IPS-20b (cell line): ENCODE data around the gene TEX11.
"Not testable (repeated sequence)": the region's sequence is repeated elsewhere in the genome, so short reads cannot be mapped to it uniquely, and the experiment has no call there.

ENCODE experiments used
- H3K27ac ChIP-seq: one replicate; pipeline ENCODE4 v1.5.1; 2013; ENCODE audit warnings: low read length
- H3K27me3 ChIP-seq: 2 replicates; pipeline ENCODE4 v1.6.1; 2013; ENCODE audit warnings: mild to moderate bottlenecking, low read length, inconsistent platforms; ENCODE audit not compliant: insufficient read depth
- H3K36me3 ChIP-seq: 2 replicates; pipeline ENCODE4 v1.6.1; 2013; ENCODE audit warnings: low read depth, mild to moderate bottlenecking, inconsistent platforms, low read length, moderate library complexity; ENCODE audit not compliant: insufficient read depth
- H3K4me1 ChIP-seq: 2 replicates; pipeline ENCODE4 v1.6.1; 2013; ENCODE audit warnings: mild to moderate bottlenecking, control low read depth, inconsistent platforms, low read length, moderate library complexity; ENCODE audit not compliant: insufficient read depth
- H3K4me3 ChIP-seq: 2 replicates; pipeline ENCODE4 v1.5.1; 2013; ENCODE audit warnings: mild to moderate bottlenecking, low read length, inconsistent platforms
- H3K9ac ChIP-seq: 2 replicates; pipeline ENCODE4 v1.6.1; 2013; ENCODE audit warnings: low read depth, mild to moderate bottlenecking, inconsistent platforms, low read length, moderate library complexity
- H3K9me3 ChIP-seq: 2 replicates; pipeline ENCODE4 v1.6.1; 2013; ENCODE audit warnings: mild to moderate bottlenecking, low read depth, low read length, inconsistent platforms; ENCODE audit not compliant: insufficient read depth

Gene TEX11

DNA sequence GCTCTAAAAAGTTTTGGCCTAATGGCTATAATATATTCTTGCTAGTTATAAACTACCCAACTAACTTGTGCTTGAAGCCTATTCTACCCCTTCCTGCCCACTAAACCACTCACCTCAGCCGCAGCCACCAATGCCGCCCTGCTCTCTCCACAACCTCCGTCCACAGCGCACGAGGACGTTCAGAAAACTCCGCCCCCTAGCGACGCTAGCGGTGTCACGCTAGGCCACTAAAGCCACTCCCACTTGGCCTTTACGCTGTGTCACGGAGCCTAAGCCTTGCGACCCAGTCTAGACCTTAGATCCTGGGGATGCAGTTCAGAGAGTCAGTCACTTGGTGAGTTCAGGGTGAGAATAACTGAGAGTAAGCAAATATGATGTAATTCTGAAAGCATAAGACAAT, at the start of gene TEX11:
TSS of gene TEX11 (minus strand) at position 171 of the 400 bp plus-strand sequence. CDS start 922 bp downstream, outside the sequence.
- Histone ChIP-seq H3K36me3 (no peaks in the 10 kb centered on the region), H3K4me3 (no peak within 1 kb of the TSS), H3K9me3 (no peaks in the 10 kb centered on the region), H3K27ac (no peak within 1 kb of the TSS), H3K27me3 (no peaks in the 10 kb centered on the region), H3K4me1 (no peaks in the 10 kb centered on the region), H3K9ac (no peak within 1 kb of the TSS)

DNA sequence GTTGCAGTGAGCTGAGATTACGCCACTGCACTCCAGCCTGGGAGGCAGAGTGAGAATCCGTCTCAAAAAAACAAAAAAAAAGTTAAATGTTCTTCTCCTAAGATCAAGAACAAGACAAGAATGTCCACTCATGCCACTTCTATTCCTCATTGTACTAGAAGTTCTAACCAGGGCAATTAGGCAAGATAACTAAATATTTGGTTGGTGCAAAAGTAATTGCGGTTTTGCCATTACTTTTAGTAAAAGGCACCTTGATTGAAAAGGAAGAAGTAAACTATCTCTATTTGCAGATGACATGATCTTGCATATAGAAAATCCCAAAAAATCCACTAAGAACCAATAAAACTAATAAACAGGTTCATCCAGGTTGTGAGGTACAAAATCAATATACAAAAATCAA, 46.4 kb upstream of the TEX11 start:
- H3K4me1 ChIP-seq, result no peaks in the 10 kb centered on the region
- no peaks in the 10 kb centered on the region for H3K9me3 ChIP-seq
- no peak overlapping the region for H3K4me3 ChIP-seq
- no peak overlapping the region for H3K27ac ChIP-seq
- H3K9ac ChIP-seq, result no peak overlapping the region
- no peaks in the 10 kb centered on the region for H3K27me3 ChIP-seq
- H3K36me3 ChIP-seq, result no peaks in the 10 kb centered on the region

DNA sequence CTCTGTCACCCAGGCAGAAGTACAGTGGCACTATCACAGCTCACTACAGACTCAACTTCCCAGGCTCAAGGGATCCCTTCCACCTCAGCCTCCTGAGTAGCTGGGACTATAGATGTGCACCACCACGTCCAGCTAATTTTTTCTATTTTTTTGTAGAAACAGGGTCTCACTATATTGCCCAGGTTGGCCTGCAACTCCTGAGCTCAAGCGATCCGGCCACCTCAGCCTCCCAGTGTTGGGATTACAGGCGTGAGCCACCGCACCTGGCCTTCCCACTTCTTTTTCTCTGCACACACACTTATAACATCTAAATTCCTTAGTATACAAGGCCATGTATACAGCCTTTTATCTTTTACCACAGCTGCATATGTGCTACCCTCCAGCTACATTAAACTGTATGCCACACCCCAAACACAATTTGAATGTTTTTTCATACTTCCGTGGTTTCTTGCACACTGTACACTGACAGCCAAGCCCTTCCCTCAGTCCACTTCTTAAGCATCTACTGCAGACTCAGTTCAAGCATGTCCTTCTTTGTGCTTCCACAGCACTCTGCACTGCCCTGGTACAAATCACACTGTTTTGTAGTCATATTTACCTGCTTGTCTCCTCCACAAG, 15.9 kb upstream of the TEX11 start:
- H3K27me3 ChIP-seq, result no peaks in the 10 kb centered on the region
- H3K9me3 ChIP-seq, result no peaks in the 10 kb centered on the region
- H3K27ac ChIP-seq, result no peak overlapping the region
- no peak overlapping the region for H3K9ac ChIP-seq
- peaks cover 12% of the 10 kb centered on the region for H3K4me1 ChIP-seq
- no peak overlapping the region for H3K4me3 ChIP-seq
- peaks cover 44% of the 10 kb centered on the region for H3K36me3 ChIP-seq

DNA sequence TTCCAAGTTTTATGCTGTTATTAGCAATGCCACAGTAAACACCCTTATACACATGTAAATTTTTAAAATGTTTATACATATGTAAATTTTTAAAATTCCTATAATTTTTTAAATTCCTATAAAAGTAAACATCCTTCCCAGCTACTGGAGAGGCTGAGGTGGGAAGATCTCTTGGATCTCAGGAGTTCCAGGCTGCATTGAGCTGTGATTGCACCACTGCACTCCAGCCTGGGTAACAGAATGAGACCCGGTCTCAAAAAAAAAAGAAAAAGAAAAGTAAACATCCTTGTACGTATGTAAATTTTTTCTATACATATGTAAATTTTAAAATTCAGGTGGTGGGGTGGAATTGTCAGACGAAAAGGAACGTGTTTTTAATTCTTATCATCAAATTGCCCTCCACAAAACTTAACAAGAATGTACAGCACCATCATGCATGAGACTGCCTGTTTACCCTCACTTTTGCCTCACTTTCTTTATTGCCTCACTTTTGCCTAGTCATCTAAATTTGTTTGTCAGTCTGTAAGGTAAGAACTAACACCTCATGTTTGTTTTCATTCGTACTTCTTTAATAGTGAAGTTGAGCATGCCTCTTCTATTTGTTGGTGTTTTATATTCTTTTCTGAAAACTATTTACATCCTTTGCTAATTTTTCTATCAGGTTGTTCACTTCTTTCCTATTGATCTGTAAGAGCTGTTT, 14.4 kb upstream of the TEX11 start:
- peaks cover 7% of the 10 kb centered on the region for H3K4me1 ChIP-seq
- H3K36me3 ChIP-seq, result peaks cover 36% of the 10 kb centered on the region
- no peaks in the 10 kb centered on the region for H3K9me3 ChIP-seq
- peak overlapping the region; percentile 37 for H3K4me3 ChIP-seq
- no peak overlapping the region for H3K27ac ChIP-seq
- H3K27me3 ChIP-seq, result no peaks in the 10 kb centered on the region
- peak overlapping the region; percentile 65; the same call in 1 of the 2 replicates for H3K9ac ChIP-seq

DNA sequence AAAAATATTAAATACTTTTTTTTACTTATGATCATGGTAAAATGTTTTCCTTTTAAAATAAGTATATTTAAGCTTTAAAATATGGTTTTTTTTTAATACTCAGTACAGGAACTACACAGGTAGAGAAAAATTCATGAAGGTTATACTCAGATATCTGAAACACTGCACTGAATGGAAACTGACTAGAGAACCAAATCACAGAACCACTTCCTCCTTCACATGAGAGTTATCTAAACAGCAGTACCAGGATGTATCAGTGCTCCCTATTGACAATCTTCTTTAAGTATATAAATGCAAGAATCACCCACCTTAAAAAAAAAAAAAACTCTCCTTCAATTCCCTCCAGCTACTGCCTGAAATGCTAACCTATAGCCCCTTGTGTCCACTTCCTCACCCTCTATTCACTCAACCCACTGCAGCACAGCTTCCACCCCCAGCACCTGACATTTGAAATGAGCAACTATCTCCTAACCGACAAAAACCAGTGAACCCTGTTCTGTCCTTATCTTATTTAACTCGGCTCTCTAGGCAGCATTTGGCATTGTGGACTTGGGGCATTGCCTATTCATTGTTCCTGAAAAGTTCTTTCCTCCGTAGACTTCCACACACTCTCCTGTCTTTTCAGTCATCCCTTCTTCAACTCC, 13.3 kb upstream of the TEX11 start:
- Histone ChIP-seq H3K36me3 (peaks cover 25% of the 10 kb centered on the region), H3K4me3 (peak overlapping the region; percentile 37; the same call in 1 of the 2 replicates), H3K4me1 (peaks cover 7% of the 10 kb centered on the region; the same call in 1 of the 2 replicates), H3K27ac (peak overlapping the region; percentile 67), H3K27me3 (no peaks in the 10 kb centered on the region), H3K9ac (peak overlapping the region; percentile 65; the same call in 1 of the 2 replicates), H3K9me3 (no peaks in the 10 kb centered on the region)

DNA sequence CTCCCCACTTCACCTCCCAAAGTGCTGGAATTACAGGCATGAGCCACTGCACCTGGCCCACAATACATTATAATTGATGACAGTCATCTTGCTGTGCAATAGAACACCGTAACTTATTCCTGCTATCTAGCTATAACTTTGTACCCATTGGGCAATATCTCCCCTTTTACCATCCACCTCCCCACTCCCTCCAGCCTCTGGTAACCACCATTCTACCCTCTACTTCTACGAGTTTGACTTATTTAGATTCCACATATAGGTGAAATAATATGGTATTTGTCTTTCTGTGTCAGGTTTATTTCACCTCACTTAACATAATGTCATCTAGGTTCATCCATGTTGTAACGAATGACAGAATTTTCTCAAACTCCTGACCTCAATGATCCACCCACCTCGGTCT, 8.2 kb upstream of the TEX11 start:
- H3K4me3 ChIP-seq, result no peak overlapping the region
- H3K36me3 ChIP-seq, result no peaks in the 10 kb centered on the region
- no peaks in the 10 kb centered on the region; the same call in 1 of the 2 replicates for H3K4me1 ChIP-seq
- no peaks in the 10 kb centered on the region for H3K27me3 ChIP-seq
- H3K9me3 ChIP-seq, result no peaks in the 10 kb centered on the region
- no peak overlapping the region for H3K9ac ChIP-seq
- no peak overlapping the region for H3K27ac ChIP-seq

DNA sequence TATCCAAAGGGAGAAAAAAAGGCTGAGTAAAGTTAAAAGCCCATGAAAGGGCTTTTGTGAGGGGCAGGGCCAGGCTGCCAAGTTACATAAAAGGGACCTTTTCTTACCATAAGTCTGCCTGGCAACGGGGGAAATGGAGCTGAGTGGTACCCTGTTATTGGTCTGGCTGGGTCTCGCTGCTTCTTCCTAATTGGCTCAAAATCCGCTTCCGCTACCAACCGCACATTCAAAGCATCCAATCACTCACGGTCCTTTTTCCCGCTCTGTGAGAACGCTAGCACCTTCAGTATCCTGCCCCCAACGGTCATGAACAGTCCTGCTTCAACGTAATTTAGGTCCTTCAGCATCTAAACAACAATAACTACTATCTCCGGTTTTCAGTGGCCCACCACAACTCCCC, 611 bp downstream of the TEX11 start:
- H3K36me3 ChIP-seq, result no peaks in the 10 kb centered on the region
- no peak overlapping the region for H3K9ac ChIP-seq
- H3K4me3 ChIP-seq, result no peak overlapping the region
- no peaks in the 10 kb centered on the region for H3K27me3 ChIP-seq
- H3K9me3 ChIP-seq, result no peaks in the 10 kb centered on the region
- H3K4me1 ChIP-seq, result no peaks in the 10 kb centered on the region
- no peak overlapping the region for H3K27ac ChIP-seq

DNA sequence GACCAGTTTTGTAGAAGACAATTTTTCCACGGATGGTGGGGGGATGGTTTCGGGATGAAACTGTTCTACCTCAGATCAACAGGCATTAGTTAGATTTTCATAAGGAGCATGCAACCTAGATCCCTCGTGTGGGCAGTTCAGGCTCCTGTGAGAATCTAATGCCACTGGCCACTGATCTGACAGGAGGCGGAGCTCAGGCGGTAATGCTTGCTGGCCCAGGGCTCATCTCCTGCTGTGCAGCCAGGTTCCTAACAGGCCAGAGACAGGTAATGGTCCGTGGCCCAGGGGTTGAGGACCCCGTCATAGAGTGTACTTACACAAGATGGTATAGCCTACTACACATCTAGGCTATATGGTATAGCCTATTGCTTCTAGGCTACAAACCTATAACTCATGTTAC, 7.0 kb downstream of the TEX11 start:
- Histone ChIP-seq H3K4me3 (no peak overlapping the region), H3K4me1 (no peaks in the 10 kb centered on the region), H3K9me3 (no peaks in the 10 kb centered on the region), H3K27ac (no peak overlapping the region), H3K36me3 (no peaks in the 10 kb centered on the region), H3K27me3 (no peaks in the 10 kb centered on the region), H3K9ac (no peak overlapping the region)

DNA sequence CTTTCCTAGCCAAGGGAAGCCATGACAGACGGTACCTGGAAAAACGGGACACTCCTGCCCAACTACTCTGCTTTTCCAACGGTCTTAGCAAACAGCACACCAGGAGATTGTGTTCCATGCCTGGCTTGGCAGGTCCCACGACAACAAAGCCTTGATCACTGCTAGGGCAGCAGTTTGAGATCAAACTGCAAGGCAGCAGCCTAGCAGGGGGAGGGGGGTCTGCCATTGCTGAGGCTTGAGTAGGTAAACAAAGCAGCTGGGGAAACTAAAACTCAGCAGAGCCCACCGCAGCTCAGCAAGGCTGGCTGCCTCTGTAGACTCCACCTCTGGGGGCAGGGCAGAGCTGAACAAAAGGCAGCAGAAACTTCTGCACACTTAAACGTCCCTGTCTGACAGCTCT, 18.1 kb downstream of the TEX11 start:
- H3K9me3 ChIP-seq, H3K4me3 ChIP-seq, H3K36me3 ChIP-seq, H3K9ac ChIP-seq, H3K4me1 ChIP-seq, H3K27ac ChIP-seq, H3K27me3 ChIP-seq: not testable (repeated sequence)

DNA sequence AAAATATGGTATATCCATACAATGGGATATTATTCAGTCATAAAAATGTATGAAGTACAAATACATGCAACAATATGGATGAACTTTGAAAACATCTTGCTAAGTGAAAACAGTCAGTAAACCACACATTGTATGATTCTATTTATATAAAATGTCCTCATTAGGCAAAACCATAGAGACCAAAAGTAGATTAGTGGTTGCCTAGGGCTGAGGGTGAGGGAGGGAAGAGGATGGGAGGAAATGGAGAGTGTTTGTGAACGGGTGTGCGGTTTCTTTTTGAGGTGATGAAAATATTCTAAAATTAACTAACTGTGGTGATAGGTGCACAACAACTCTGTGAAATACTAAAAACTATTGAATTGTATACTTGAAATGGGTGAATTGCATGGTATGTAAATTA, 29.6 kb downstream of the TEX11 start:
- Histone ChIP-seq H3K4me3 (no peak overlapping the region), H3K4me1 (no peaks in the 10 kb centered on the region), H3K9ac (no peak overlapping the region), H3K27me3 (no peaks in the 10 kb centered on the region), H3K36me3 (no peaks in the 10 kb centered on the region), H3K27ac (no peak overlapping the region), H3K9me3 (no peaks in the 10 kb centered on the region)

DNA sequence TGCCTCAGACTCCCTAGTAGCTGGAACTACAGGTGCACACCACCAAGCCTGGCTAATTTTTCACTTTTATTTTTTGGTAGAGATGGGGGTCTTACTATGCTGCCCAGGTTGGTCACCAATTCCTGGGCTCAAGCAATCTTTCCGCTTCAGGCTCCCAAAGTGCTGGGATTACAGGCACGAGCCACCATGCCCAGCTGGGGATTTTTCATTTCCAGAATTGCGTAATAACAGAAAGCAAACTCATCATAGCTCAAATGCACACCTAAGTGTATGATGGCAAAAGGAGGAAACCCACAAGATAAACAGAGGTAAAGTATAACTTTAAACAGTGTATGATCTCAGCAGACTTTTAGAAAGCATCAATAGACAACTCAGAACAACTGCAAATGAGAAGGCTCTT, 56.2 kb downstream of the TEX11 start:
- Histone ChIP-seq H3K4me1 (no peaks in the 10 kb centered on the region), H3K36me3 (no peaks in the 10 kb centered on the region), H3K4me3 (no peak overlapping the region), H3K9ac (no peak overlapping the region), H3K27me3 (no peaks in the 10 kb centered on the region), H3K27ac (no peak overlapping the region), H3K9me3 (no peaks in the 10 kb centered on the region)

DNA sequence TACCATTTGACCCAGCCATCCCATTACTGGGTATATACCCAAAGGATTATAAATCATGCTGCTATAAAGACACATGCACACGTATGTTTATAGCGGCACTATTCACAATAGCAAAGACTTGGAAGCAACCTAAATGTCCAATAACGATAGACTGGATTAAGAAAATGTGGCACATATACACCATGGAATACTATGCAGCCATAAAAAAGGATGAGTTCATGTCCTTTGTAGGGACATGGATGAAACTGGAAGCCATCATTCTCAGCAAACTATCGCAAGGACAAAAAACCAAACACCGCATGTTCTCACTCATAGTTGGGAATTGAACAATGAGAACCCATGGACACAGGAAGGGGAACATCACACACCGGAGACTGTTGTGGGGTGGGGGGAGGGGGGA, 64.4 kb downstream of the TEX11 start:
- H3K27ac ChIP-seq, H3K27me3 ChIP-seq, H3K4me3 ChIP-seq, H3K4me1 ChIP-seq, H3K9ac ChIP-seq, H3K36me3 ChIP-seq, H3K9me3 ChIP-seq: not testable (repeated sequence)
